ENCODE results near the gene UBXN11. TPM values are rescaled to one million over a fixed set of nuclear protein-coding genes. Genes with fewer than 3 reads are reported as not detected.

The UBXN11 gene
- total RNA-seq, 4 donors from 2014 or later, result 4.9 to 17.9 (median 12.0) TPM

Other genes starting within 250 kb of the UBXN11 start
- gene TRIM63, start 239.0 kb downstream of the UBXN11 start, total RNA-seq, result 1 to 10 TPM in 1 of 4 donors, under 1 TPM in 1, not detected in 2; 0.32 to 1.8 TPM
- gene PDIK1L, start 194.8 kb downstream of the UBXN11 start, total RNA-seq, result 10 to 100 TPM in 2 of 4 donors, 1 to 10 TPM in 2; 4.0 to 15.6 (median 9.8) TPM
- gene FAM110D, start 147.6 kb downstream of the UBXN11 start, total RNA-seq, result 1 to 10 TPM in 3 of 4 donors, under 1 TPM in 1; 0.82 to 9.4 (median 2.9) TPM
- gene C1orf232, start 137.7 kb downstream of the UBXN11 start, total RNA-seq, result not detected
- 10 to 100 TPM in 3 of 4 donors, not detected in 1; 18.7 to 27.2 (median 26.9) TPM for gene ZNF593, start 136.7 kb downstream of the UBXN11 start, total RNA-seq
- gene ZNF593OS, start 134.8 kb downstream of the UBXN11 start, total RNA-seq, result not detected
- gene CNKSR1, start 129.1 kb downstream of the UBXN11 start, total RNA-seq, result 100 to 1,000 TPM in 1 of 4 donors, 10 to 100 TPM in 3; 53.5 to 187 (median 74.4) TPM
- gene CATSPER4, start 116.0 kb downstream of the UBXN11 start, total RNA-seq, result not detected
- gene CEP85, start 72.4 kb downstream of the UBXN11 start, total RNA-seq, result 10 to 100 TPM in 3 of 4 donors, 1 to 10 TPM in 1; 8.6 to 73.8 (median 13.6) TPM
- gene SH3BGRL3, start 26.6 kb downstream of the UBXN11 start, total RNA-seq, result 100 to 1,000 TPM; 134 to 314 (median 215) TPM
- 10 to 100 TPM in 2 of 4 donors, 1 to 10 TPM in 1, not detected in 1; 5.3 to 56.1 (median 21.1) TPM for gene CD52, start 11.3 kb upstream of the UBXN11 start, total RNA-seq
- gene CRYBG2, start 47.5 kb upstream of the UBXN11 start, total RNA-seq, result 10 to 100 TPM in 3 of 4 donors, 1 to 10 TPM in 1; 2.8 to 41.9 (median 22.3) TPM
- gene ZNF683, start 66.1 kb upstream of the UBXN11 start, total RNA-seq, result not detected
- not detected for gene LIN28A, start 104.2 kb upstream of the UBXN11 start, total RNA-seq
- gene DHDDS, start 125.7 kb upstream of the UBXN11 start, total RNA-seq, result 100 to 1,000 TPM in 3 of 4 donors, 10 to 100 TPM in 1; 83.4 to 204 (median 131) TPM
- 100 to 1,000 TPM in 3 of 4 donors, 10 to 100 TPM in 1; 58.7 to 194 (median 165) TPM for gene HMGN2, start 165.8 kb upstream of the UBXN11 start, total RNA-seq
- gene RPS6KA1, start 223.1 kb upstream of the UBXN11 start, total RNA-seq, result 100 to 1,000 TPM; 153 to 202 (median 174) TPM